A549 (cell line): Measurements from ENCODE around the gene DCBLD1. TPM values are rescaled to one million over a fixed set of nuclear protein-coding genes. Genes with fewer than 3 reads are reported as not detected.

Source experiments
- ATAC-seq, 2 experiments: fragments of 200-7000 bp in 1 of 2; fragments of >200 bp in 1 of 2; cut with Nextera tagmentation in 1 of 2; cut with Tn5 transposase in 1 of 2; 3 replicates each; pipeline versions ENCODE4 v1.8.0 to v1.9.1; 2018 to 2020; ENCODE audit warnings: mild to moderate bottlenecking in 1 of 2, moderate library complexity in 1 of 2
- CTCF ChIA-PET: fragments of 300-600 bp; sonication (Branson Sonifier 250); formaldehyde crosslinking; extraction: SDS; loops from one replicate; lab custom pipeline; 2021; ENCODE audit warnings: antibody characterized with exemption, inconsistent platforms; lab: Yijun Ruan, JAX
- POLR2A ChIA-PET: fragments of 350-600 bp; formaldehyde crosslinking; extraction: SDS; loops from one replicate; lab custom pipeline; 2021; ENCODE audit warnings: antibody characterized with exemption, inconsistent platforms; lab: Yijun Ruan, JAX
- DNase-seq, 2 experiments: peaks; one replicate each; pipeline versions ENCODE4 v3.0.0 to v3.0.0-alpha.2; 2011 to 2016; ENCODE audit warnings: low read depth in 1 of 2, low spot score in 1 of 2
- FAIRE-seq: peaks from 2 replicates; lab custom pipeline; 2011; peaks lifted over from hg19 to GRCh38; lab: Jason Lieb, UNC
- H3K27ac ChIP-seq, 2 experiments: fragments of >200 bp; sonication (Bioruptor Twin); formaldehyde crosslinking; 3 replicates each; pipeline ENCODE4 v1.5.1; 2016 to 2017
- H3K4me1 ChIP-seq: fragments of >200 bp; sonication (Bioruptor Twin); formaldehyde crosslinking; 3 replicates; pipeline ENCODE4 v1.6.1; 2016
- H3K4me2 ChIP-seq: fragments of >200 bp; sonication (Bioruptor Twin); formaldehyde crosslinking; 3 replicates; pipeline ENCODE4 v1.6.1; 2016
- H3K4me3 ChIP-seq: fragments of >200 bp; sonication (Bioruptor Twin); formaldehyde crosslinking; 3 replicates; pipeline ENCODE4 v1.5.1; 2016
- H3K9me3 ChIP-seq: fragments of >200 bp; sonication (Bioruptor Twin); formaldehyde crosslinking; 3 replicates; pipeline ENCODE4 v1.6.1; 2016
- ATOH8 ChIP-seq: fragments of 250-450 bp; sonication (Bioruptor Pico); IDR thresholded peaks from 2 replicates; pipeline ENCODE4 v1.5.0; 2020; ENCODE audit warnings: low read depth, mild to moderate bottlenecking, moderate library complexity
- BCL3 ChIP-seq: fragments of >200 bp; sonication (Bioruptor Twin); formaldehyde crosslinking; IDR thresholded peaks from 3 replicates; pipeline ENCODE4 v1.6.1; 2016
- BHLHE40 ChIP-seq: IDR thresholded peaks from 2 replicates; pipeline ENCODE4 v1.6.1; 2012; ENCODE audit warnings: low read depth, low read length, inconsistent platforms
- CBX2 ChIP-seq: fragments of 200-600 bp; sonication (generic); IDR thresholded peaks from 2 replicates; pipeline ENCODE4 v1.6.1; 2016; ENCODE audit warnings: low read depth, mild to moderate bottlenecking, borderline replicate concordance
- CBX8 ChIP-seq: fragments of 200-600 bp; sonication (generic); IDR thresholded peaks from 2 replicates; pipeline ENCODE4 v1.6.1; 2016
- CEBPB ChIP-seq, 2 experiments: fragments of >200 bp in 1 of 2; sonication (Bioruptor Twin) in 1 of 2; formaldehyde crosslinking in 1 of 2; IDR thresholded peaks; 2 replicates each; pipeline ENCODE4 v1.6.1; 2012 to 2016
- CHD2 ChIP-seq: fragments of 150-350 bp; IDR thresholded peaks from 2 replicates; pipeline ENCODE4 v1.6.1; 2014; ENCODE audit warnings: low read length; ENCODE audit not compliant: partially characterized antibody
- CHD4 ChIP-seq: fragments of 200-600 bp; sonication (generic); IDR thresholded peaks from 2 replicates; pipeline ENCODE4 v1.6.1; 2016; ENCODE audit warnings: antibody characterized with exemption, mild to moderate bottlenecking, borderline replicate concordance
- EHMT2 ChIP-seq: fragments of 200-600 bp; sonication (generic); IDR thresholded peaks from 2 replicates; pipeline ENCODE4 v1.6.1; 2016; ENCODE audit warnings: antibody characterized with exemption, low read depth, mild to moderate bottlenecking, moderate library complexity
- ESRRA ChIP-seq: fragments of 150-350 bp; IDR thresholded peaks from 2 replicates; pipeline ENCODE4 v1.6.1; 2014; ENCODE audit warnings: mild to moderate bottlenecking, low read length, borderline replicate concordance
- FOSL2 ChIP-seq, 2 experiments: fragments of 450-650 bp in 1 of 2; fragments of >200 bp in 1 of 2; sonication (Bioruptor Twin) in 1 of 2; formaldehyde crosslinking; IDR thresholded peaks; 2 replicates each; pipeline versions ENCODE4 v1.5.0 to v1.6.1; 2016 to 2020; ENCODE audit warnings: mild to moderate bottlenecking in 1 of 2, moderate library complexity in 1 of 2
- GATA3 ChIP-seq: IDR thresholded peaks from 2 replicates; pipeline ENCODE4 v1.6.1; 2012; ENCODE audit warnings: borderline replicate concordance
- HMGXB4 ChIP-seq: fragments of 250-450 bp; sonication (Bioruptor Pico); IDR thresholded peaks from 2 replicates; pipeline ENCODE4 v1.5.0; 2021; ENCODE audit warnings: mild to moderate bottlenecking, moderate library complexity, borderline replicate concordance
- HOXB13 ChIP-seq: fragments of 250-450 bp; sonication (Bioruptor Pico); IDR thresholded peaks from 2 replicates; pipeline ENCODE4 v1.5.0; 2020; ENCODE audit warnings: low read depth, mild to moderate bottlenecking, moderate library complexity
- HOXB5 ChIP-seq: fragments of 250-450 bp; sonication (Bioruptor Pico); IDR thresholded peaks from 2 replicates; pipeline ENCODE4 v1.5.0; 2020; ENCODE audit warnings: mild to moderate bottlenecking, moderate library complexity
- JUN ChIP-seq, 2 experiments: fragments of >200 bp; sonication (Bioruptor Twin); formaldehyde crosslinking; IDR thresholded peaks; 2 replicates in 1 of 2; 3 replicates in 1 of 2; pipeline ENCODE4 v1.6.1; 2016 to 2017
- JUNB ChIP-seq: fragments of >200 bp; sonication (Bioruptor Twin); formaldehyde crosslinking; IDR thresholded peaks from 2 replicates; pipeline ENCODE4 v1.6.1; 2016
- KDM5A ChIP-seq: fragments of 200-600 bp; sonication (generic); IDR thresholded peaks from 2 replicates; pipeline ENCODE4 v1.6.1; 2016; ENCODE audit warnings: antibody characterized with exemption, mild to moderate bottlenecking
- MAZ ChIP-seq: fragments of 150-350 bp; IDR thresholded peaks from 2 replicates; pipeline ENCODE4 v1.6.1; 2014; ENCODE audit warnings: antibody characterized with exemption, low read depth, low read length, borderline replicate concordance
- NFE2L2 ChIP-seq: fragments of 150-350 bp; conservative IDR thresholded peaks from 2 replicates; pipeline ENCODE4 v1.6.1; 2014; ENCODE audit warnings: low read length
- NPAS2 ChIP-seq: fragments of 250-450 bp; sonication (Bioruptor Pico); IDR thresholded peaks from 2 replicates; pipeline ENCODE4 v1.8.0; 2022; ENCODE audit warnings: mild to moderate bottlenecking, moderate library complexity, borderline replicate concordance
- NR3C1 ChIP-seq: fragments of >200 bp; sonication (Bioruptor Twin); formaldehyde crosslinking; IDR thresholded peaks from 3 replicates; pipeline ENCODE4 v1.6.1; 2017
- POLR2AphosphoS2 ChIP-seq: conservative IDR thresholded peaks from 2 replicates; pipeline ENCODE4 v1.6.1; 2012; ENCODE audit warnings: low read length, improper control_type of control experiment, inconsistent platforms
- RAD21 ChIP-seq, 2 experiments: fragments of >200 bp in 1 of 2; sonication (Bioruptor Twin) in 1 of 2; formaldehyde crosslinking in 1 of 2; IDR thresholded peaks in 1 of 2; conservative IDR thresholded peaks in 1 of 2; 2 replicates in 1 of 2; 3 replicates in 1 of 2; pipeline ENCODE4 v1.6.1; 2012 to 2018; ENCODE audit warnings: inconsistent platforms in 1 of 2
- RARB ChIP-seq: fragments of 250-450 bp; sonication (Bioruptor Pico); IDR thresholded peaks from 2 replicates; pipeline ENCODE4 v1.8.0; 2021; ENCODE audit warnings: mild to moderate bottlenecking, moderate library complexity
- RCOR1 ChIP-seq: fragments of 150-350 bp; IDR thresholded peaks from 2 replicates; pipeline ENCODE4 v1.6.1; 2014; ENCODE audit warnings: antibody characterized with exemption, low read length, low read depth
- SMC3 ChIP-seq: fragments of >200 bp; sonication (Bioruptor Twin); formaldehyde crosslinking; IDR thresholded peaks from 3 replicates; pipeline ENCODE4 v1.6.1; 2018; ENCODE audit warnings: inconsistent platforms
- SREBF2 ChIP-seq: fragments of 450-650 bp; IDR thresholded peaks from 2 replicates; pipeline ENCODE4 v1.6.1; 2014; ENCODE audit warnings: mild to moderate bottlenecking, moderate library complexity
- TFCP2L1 ChIP-seq: fragments of 250-450 bp; sonication (Bioruptor Pico); IDR thresholded peaks from 2 replicates; pipeline ENCODE4 v1.5.0; 2021; ENCODE audit warnings: mild to moderate bottlenecking
- TP53 ChIP-seq: fragments of 250-450 bp; sonication (Bioruptor Pico); IDR thresholded peaks from 2 replicates; pipeline ENCODE4 v1.5.0; 2021; ENCODE audit warnings: mild to moderate bottlenecking, moderate library complexity
- ZFP36 ChIP-seq: fragments of 450-650 bp; IDR thresholded peaks from 2 replicates; pipeline ENCODE4 v1.6.1; 2014; ENCODE audit warnings: borderline replicate concordance; ENCODE audit not compliant: partially characterized antibody
- ZNF302 ChIP-seq: fragments of 250-450 bp; sonication (Bioruptor Pico); IDR thresholded peaks from 2 replicates; pipeline ENCODE4 v1.9.0; 2021; ENCODE audit warnings: inconsistent platforms, mild to moderate bottlenecking, moderate library complexity
- ZSCAN20 ChIP-seq: fragments of 250-450 bp; sonication (Bioruptor Pico); IDR thresholded peaks from 2 replicates; pipeline ENCODE4 v1.8.0; 2022; ENCODE audit warnings: mild to moderate bottlenecking, moderate library complexity
- WGBS: methylation state at CpG from one replicate; pipeline ENCODE4 v1.1.6; 2017; ENCODE audit errors: missing lambda C conversion rate; 5-methylcytosine and 5-hydroxymethylcytosine counted together
- polyA plus RNA-seq, 4 experiments: library from polyadenylated mRNA; depleted of rRNA in 3 of 4; stranded (reverse); fragments of >200 nt; fragmentation: RNase III in 1 of 4; extraction: RNeasy Plus Mini Kit Qiagen cat#74134 plus additional on column Dnase treatment in 1 of 4; gene quantifications; 2 replicates in 3 of 4; 3 replicates in 1 of 4; pipeline ENCODE4 v1.2.3, GENCODE V29; 2011 to 2017
- TF ChIP-seq, protein P1 (sequence below): fragments of >200 bp; sonication (Bioruptor Twin); formaldehyde crosslinking; IDR thresholded peaks from 3 replicates; pipeline ENCODE4 v1.5.1; 2016

DCBLD1 gene
- polyA plus RNA-seq, 2 of the 4 experiments (the other 2 are of a cell fraction) = 49.1 to 60.4 TPM

DNA sequence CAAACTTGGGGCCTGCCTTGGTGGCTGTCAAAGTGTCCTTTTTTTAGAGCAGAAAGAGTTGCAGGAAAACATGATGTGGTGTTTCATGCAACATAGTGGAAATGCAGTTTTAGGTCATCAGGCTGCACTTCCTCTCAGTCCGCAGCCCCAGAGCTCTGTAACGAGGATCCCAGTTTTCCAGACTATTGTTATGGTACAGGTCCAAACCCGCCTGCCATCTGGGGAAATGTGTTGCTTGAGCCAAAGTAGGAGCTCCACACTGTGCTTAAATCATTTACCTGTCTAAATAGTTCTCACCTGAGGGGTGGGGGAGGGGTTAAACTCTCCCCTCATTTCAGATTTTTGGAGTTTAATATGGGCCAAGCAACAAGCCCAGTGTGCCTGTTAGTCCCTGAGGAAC lies 60.0 kb downstream of the DCBLD1 start:
- Histone ChIP-seq H3K9me3 (no peaks in the 10 kb centered on the region), H3K4me2 (no peak overlapping the region), H3K4me3 (no peak overlapping the region)
- FAIRE-seq = no peak
- CTCF ChIA-PET = no interaction called here
- no peak for TF ChIP-seq ATOH8 (CRISPR knock-in tag)
- TF ChIP-seq CBX8 = no peak
- no peak for TF ChIP-seq RAD21 (conservative IDR thresholded peaks at IDR 0.05 in 1 of 2, IDR thresholded peaks at IDR 0.05 in 1 of 2)
- TF ChIP-seq, protein P1, sequence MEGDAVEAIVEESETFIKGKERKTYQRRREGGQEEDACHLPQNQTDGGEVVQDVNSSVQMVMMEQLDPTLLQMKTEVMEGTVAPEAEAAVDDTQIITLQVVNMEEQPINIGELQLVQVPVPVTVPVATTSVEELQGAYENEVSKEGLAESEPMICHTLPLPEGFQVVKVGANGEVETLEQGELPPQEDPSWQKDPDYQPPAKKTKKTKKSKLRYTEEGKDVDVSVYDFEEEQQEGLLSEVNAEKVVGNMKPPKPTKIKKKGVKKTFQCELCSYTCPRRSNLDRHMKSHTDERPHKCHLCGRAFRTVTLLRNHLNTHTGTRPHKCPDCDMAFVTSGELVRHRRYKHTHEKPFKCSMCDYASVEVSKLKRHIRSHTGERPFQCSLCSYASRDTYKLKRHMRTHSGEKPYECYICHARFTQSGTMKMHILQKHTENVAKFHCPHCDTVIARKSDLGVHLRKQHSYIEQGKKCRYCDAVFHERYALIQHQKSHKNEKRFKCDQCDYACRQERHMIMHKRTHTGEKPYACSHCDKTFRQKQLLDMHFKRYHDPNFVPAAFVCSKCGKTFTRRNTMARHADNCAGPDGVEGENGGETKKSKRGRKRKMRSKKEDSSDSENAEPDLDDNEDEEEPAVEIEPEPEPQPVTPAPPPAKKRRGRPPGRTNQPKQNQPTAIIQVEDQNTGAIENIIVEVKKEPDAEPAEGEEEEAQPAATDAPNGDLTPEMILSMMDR = no peak
- TF ChIP-seq CHD4 = no peak
- no peak for TF ChIP-seq JUNB
- no peak for TF ChIP-seq TFCP2L1 (CRISPR knock-in tag)
- no peak for TF ChIP-seq NR3C1
- TF ChIP-seq HOXB13 = no peak
- TF ChIP-seq RCOR1 = no peak
- no peak for TF ChIP-seq ZNF302 (CRISPR knock-in tag)
- TF ChIP-seq RARB = no peak
- TF ChIP-seq GATA3 = no peak
- TF ChIP-seq NFE2L2 = no peak
- TF ChIP-seq BHLHE40 = no peak
- TF ChIP-seq CHD2 = no peak
- TF ChIP-seq MAZ = no peak
- TF ChIP-seq POLR2AphosphoS2 = no peak
- no peak for TF ChIP-seq ZFP36
- TF ChIP-seq, all 56 proteins: peak for 0
- POLR2A ChIA-PET = no interaction called here
- 100% methylated on average over 3 of the region's 3 CpGs for WGBS
- DNase-seq = no peak
- Histone ChIP-seq H3K27ac (peak overlapping the region; percentile 26 to 88; a peak in 5 of 6 replicates), H3K4me1 (peaks cover 82% of the 10 kb centered on the region)
- no peak for ATAC-seq

DNA sequence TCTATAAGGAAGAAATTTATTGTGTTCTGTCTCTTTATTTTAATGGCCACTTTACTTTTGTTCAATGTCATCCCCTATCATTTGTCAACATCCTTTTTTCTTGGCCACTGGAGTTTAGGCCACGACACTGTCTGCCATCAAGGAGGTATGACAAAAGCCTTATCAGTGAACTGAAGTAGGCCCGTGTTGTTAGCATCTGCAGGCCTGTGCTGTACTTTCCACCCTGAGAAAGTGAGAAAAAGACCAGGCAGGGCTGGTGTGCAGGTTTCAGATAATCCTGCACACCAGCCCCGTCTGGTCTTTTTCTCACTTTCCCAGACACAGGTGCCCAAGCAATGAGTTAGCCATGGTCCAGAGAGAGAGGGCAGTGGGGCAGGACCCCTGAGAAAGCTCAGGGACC lies 62.2 kb downstream of the DCBLD1 start:
- ATAC-seq (no peak), FAIRE-seq (no peak), DNase-seq (no peak)
- whole genome bisulfite sequencing = 51% methylated on average over 3 of the region's 3 CpGs
- CTCF ChIA-PET = interaction anchor here (0.9 to 1.6 kb wide), 4 partner anchors 9 to 139 kb away, joined by 3 to 6 read pairs (median 4); no protein-coding TSS in a partner anchor
- no peaks in the 10 kb centered on the region for H3K9me3 ChIP-seq
- peak overlapping the region; percentile 41 for H3K4me2 ChIP-seq
- POLR2A ChIA-PET = no interaction called here
- no peak for TF ChIP-seq JUN (IDR thresholded peaks at IDR 0.05)
- TF ChIP-seq FOSL2 (IDR thresholded peaks at IDR 0.05) = no peak
- no peak for TF ChIP-seq FOSL2 (CRISPR knock-in tag; IDR thresholded peaks at IDR 0.05)
- TF ChIP-seq RARB = no peak
- no peak for TF ChIP-seq ZSCAN20 (CRISPR knock-in tag)
- TF ChIP-seq SMC3 = no peak
- no peak for TF ChIP-seq TP53
- no peak for TF ChIP-seq EHMT2
- TF ChIP-seq CBX2 = no peak
- no peak for TF ChIP-seq CEBPB (IDR thresholded peaks at IDR 0.05)
- TF ChIP-seq SREBF2 = no peak
- no peak for TF ChIP-seq KDM5A
- TF ChIP-seq ESRRA = no peak
- no peak for TF ChIP-seq MAZ
- no peak for TF ChIP-seq BCL3
- TF ChIP-seq HOXB5 (CRISPR knock-in tag) = no peak
- no peak for TF ChIP-seq JUNB
- no peak for TF ChIP-seq NPAS2 (CRISPR knock-in tag)
- TF ChIP-seq HMGXB4 = no peak
- H3K27ac ChIP-seq = peak overlapping the region; percentile 79 to 88
- no peak overlapping the region for H3K4me3 ChIP-seq
- peaks cover 90% of the 10 kb centered on the region for H3K4me1 ChIP-seq
